ENCODE results near the gene PSMG2.

PSMG2 gene

DNA sequence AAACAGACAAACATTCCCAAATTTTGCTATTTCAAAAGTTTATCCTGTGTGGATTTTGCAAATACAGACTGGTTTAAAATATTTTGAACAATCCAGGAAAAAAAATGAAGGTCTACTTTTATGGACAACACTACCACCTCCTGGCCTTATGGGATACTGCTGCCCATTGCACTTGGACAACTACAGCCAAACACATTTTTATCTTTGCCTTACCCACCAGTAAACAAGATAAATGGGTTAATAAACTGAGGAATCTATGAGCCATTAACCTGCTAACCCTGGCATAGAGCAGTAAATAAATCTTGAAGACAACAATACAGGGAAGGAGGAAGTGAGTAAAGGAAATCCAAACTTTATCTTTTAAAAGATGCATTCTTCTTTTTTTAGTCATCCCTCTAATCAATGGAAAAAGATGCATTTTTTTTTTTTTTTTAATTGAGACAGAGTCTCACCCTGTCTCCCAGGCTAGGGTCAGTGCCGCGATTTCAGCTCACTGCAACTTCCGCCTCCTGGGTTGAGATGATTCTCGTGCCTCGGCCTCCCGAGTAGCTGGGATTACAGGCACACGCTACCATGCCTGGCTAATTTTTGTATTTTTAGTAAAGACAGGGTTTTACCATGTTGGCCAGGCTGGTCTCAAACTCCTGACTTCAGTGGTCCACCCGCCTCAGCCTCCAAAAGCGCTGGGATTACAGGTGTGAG is 42.8 kb upstream of the PSMG2 start:
- no peak overlapping the region for H3K27ac ChIP-seq (ENCODE audit: low read length)
- H3K4me2 ChIP-seq (ENCODE audit: insufficient read depth, low read length): no peak overlapping the region
- no peaks in the 10 kb centered on the region for H4K20me1 ChIP-seq (ENCODE audit: insufficient read depth, low read length)
- ATAC-seq (ENCODE audit: insufficient read depth, low read depth) (peak; percentile 72), DNase-seq (peak; percentile 31)
- H3K9me3 ChIP-seq (ENCODE audit: insufficient read depth, low read length, severe bottlenecking): no peaks in the 10 kb centered on the region
- no peaks in the 10 kb centered on the region for H3K36me3 ChIP-seq (ENCODE audit: insufficient read depth, low read length)
- no peak overlapping the region for H2AFZ ChIP-seq (ENCODE audit: low read depth, low read length)
- H3K4me1 ChIP-seq (ENCODE audit: insufficient read depth, low read length): no peaks in the 10 kb centered on the region
- H3K79me2 ChIP-seq (ENCODE audit: insufficient read depth, low read length): no peaks in the 10 kb centered on the region
- no peak overlapping the region for H3K4me3 ChIP-seq (ENCODE audit: low read depth in 1 of 2, low read length in 2 of 2)
- no peak overlapping the region for H3K9ac ChIP-seq (ENCODE audit: low read depth, low read length)
- TF ChIP-seq, protein P1, sequence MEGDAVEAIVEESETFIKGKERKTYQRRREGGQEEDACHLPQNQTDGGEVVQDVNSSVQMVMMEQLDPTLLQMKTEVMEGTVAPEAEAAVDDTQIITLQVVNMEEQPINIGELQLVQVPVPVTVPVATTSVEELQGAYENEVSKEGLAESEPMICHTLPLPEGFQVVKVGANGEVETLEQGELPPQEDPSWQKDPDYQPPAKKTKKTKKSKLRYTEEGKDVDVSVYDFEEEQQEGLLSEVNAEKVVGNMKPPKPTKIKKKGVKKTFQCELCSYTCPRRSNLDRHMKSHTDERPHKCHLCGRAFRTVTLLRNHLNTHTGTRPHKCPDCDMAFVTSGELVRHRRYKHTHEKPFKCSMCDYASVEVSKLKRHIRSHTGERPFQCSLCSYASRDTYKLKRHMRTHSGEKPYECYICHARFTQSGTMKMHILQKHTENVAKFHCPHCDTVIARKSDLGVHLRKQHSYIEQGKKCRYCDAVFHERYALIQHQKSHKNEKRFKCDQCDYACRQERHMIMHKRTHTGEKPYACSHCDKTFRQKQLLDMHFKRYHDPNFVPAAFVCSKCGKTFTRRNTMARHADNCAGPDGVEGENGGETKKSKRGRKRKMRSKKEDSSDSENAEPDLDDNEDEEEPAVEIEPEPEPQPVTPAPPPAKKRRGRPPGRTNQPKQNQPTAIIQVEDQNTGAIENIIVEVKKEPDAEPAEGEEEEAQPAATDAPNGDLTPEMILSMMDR (IDR thresholded peaks at IDR 0.05; ENCODE audit: borderline replicate concordance, extremely low read depth, low read length, poor library complexity, severe bottlenecking): peak; percentile 90
- no peak for TF ChIP-seq EZH2 (IDR thresholded peaks at IDR 0.05; ENCODE audit: borderline replicate concordance, low read depth, low read length, severe bottlenecking)
- no peaks in the 10 kb centered on the region for H3K27me3 ChIP-seq (ENCODE audit: insufficient read depth, low read length, poor library complexity)

- TF ChIP-seq, protein P1 (IDR thresholded peaks at IDR 0.05; ENCODE audit: borderline replicate concordance, extremely low read depth, low read length, poor library complexity, severe bottlenecking): no peak
- no peak for TF ChIP-seq EZH2 (IDR thresholded peaks at IDR 0.05; ENCODE audit: borderline replicate concordance, low read depth, low read length, severe bottlenecking)
- no peak for ATAC-seq (ENCODE audit: insufficient read depth, low read depth)
- Histone ChIP-seq H3K27me3 (ENCODE audit: insufficient read depth, low read length, poor library complexity) (no peaks in the 10 kb centered on the region), H3K4me3 (ENCODE audit: low read depth in 1 of 2, low read length in 2 of 2) (no peak overlapping the region), H3K27ac (ENCODE audit: low read length) (no peak overlapping the region), H3K36me3 (ENCODE audit: insufficient read depth, low read length) (peaks cover 10% of the 10 kb centered on the region; the same call in 1 of the 2 replicates), H3K79me2 (ENCODE audit: insufficient read depth, low read length) (no peaks in the 10 kb centered on the region), H2AFZ (ENCODE audit: low read depth, low read length) (no peak overlapping the region), H4K20me1 (ENCODE audit: insufficient read depth, low read length) (no peaks in the 10 kb centered on the region), H3K9me3 (ENCODE audit: insufficient read depth, low read length, severe bottlenecking) (no peaks in the 10 kb centered on the region), H3K4me2 (ENCODE audit: insufficient read depth, low read length) (no peak overlapping the region), H3K4me1 (ENCODE audit: insufficient read depth, low read length) (no peaks in the 10 kb centered on the region), H3K9ac (ENCODE audit: low read depth, low read length) (no peak overlapping the region)
- no peak for DNase-seq
These were observed 34.8 kb upstream of the PSMG2 start for GRCh38 chr18:12668041-12668440.

- no peak for TF ChIP-seq EZH2 (IDR thresholded peaks at IDR 0.05; ENCODE audit: borderline replicate concordance, low read depth, low read length, severe bottlenecking)
- TF ChIP-seq, protein P1 (IDR thresholded peaks at IDR 0.05; ENCODE audit: borderline replicate concordance, extremely low read depth, low read length, poor library complexity, severe bottlenecking): no peak
- Histone ChIP-seq H3K27ac (ENCODE audit: low read length) (peak overlapping the region; percentile 54), H3K79me2 (ENCODE audit: insufficient read depth, low read length) (no peaks in the 10 kb centered on the region), H3K4me3 (ENCODE audit: low read depth in 1 of 2, low read length in 2 of 2) (no peak overlapping the region), H3K36me3 (ENCODE audit: insufficient read depth, low read length) (peaks cover 67% of the 10 kb centered on the region), H3K4me1 (ENCODE audit: insufficient read depth, low read length) (peaks cover 10% of the 10 kb centered on the region), H3K4me2 (ENCODE audit: insufficient read depth, low read length) (peak overlapping the region; percentile 33; the same call in 1 of the 2 replicates), H3K27me3 (ENCODE audit: insufficient read depth, low read length, poor library complexity) (no peaks in the 10 kb centered on the region), H4K20me1 (ENCODE audit: insufficient read depth, low read length) (no peaks in the 10 kb centered on the region), H2AFZ (ENCODE audit: low read depth, low read length) (peak overlapping the region; percentile 50; the same call in 1 of the 2 replicates), H3K9me3 (ENCODE audit: insufficient read depth, low read length, severe bottlenecking) (no peaks in the 10 kb centered on the region), H3K9ac (ENCODE audit: low read depth, low read length) (0 out of 2 replicates have a peak overlapping the region, but pooled peaks have one; percentile 3)
- ATAC-seq (ENCODE audit: insufficient read depth, low read depth) (peak; percentile 71), DNase-seq (peak; percentile 41)
These were observed 23.6 kb upstream of the PSMG2 start for GRCh38 chr18:12679183-12679786.

Data from DND-41 (cell line).